ENCODE results near the gene RBSN. TPM values are rescaled to one million over a fixed set of nuclear protein-coding genes. Genes with fewer than 3 reads are reported as not detected.

The RBSN gene
- total and polyA plus RNA-seq, 4 donors = 12.9 to 39.2 (median 23.1) TPM

DNA sequence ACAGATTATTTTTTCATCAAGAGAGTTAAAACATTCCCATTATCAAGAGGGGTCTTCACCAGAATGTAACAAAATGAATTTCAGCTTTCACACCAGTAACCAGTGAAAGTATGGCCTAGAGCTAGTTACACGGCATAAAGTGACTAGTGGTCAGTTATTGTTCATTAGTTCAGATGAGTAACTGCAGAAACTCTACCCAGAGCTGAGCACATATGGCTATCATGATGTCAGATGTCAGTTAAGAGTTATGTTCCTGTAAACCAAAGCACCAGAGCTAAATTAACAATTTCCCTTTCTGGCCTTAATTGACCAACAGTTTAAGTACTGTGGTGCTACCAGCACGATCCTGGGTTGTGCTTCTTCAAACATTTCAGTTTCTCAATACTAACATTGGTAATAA is 27.2 kb downstream of the RBSN start:
- Histone ChIP-seq H3K9me3 (ENCODE audit: control insufficient read depth, low read length) (no peaks in the 10 kb centered on the region), H3K27ac (ENCODE audit: low read depth in 1 of 2, low read length in 2 of 2) (no peak overlapping the region), H3K4me1 (ENCODE audit: control insufficient read depth in 1 of 2, insufficient read depth in 2 of 2, low read length in 2 of 2) (no peaks in the 10 kb centered on the region), H3K27me3 (ENCODE audit: control insufficient read depth in 1 of 2, insufficient read depth in 2 of 2, low read length in 1 of 2) (no peaks in the 10 kb centered on the region), H3K36me3 (ENCODE audit: control insufficient read depth in 1 of 2, insufficient read depth in 2 of 2, low read length in 1 of 2) (peaks cover 4 to 11% of the 10 kb centered on the region in 2 donors), H3K4me3 (ENCODE audit: low read length in 2 of 2) (no peak overlapping the region)
- DNase-seq = no peak
- WGBS, 2 donors = 87 to 89% methylated on average over 2 of the region's 2 CpGs
- intact Hi-C loops (cut with DNase I) = no loop called here
- ATAC-seq (ENCODE audit: low FRiP score) = no peak

DNA sequence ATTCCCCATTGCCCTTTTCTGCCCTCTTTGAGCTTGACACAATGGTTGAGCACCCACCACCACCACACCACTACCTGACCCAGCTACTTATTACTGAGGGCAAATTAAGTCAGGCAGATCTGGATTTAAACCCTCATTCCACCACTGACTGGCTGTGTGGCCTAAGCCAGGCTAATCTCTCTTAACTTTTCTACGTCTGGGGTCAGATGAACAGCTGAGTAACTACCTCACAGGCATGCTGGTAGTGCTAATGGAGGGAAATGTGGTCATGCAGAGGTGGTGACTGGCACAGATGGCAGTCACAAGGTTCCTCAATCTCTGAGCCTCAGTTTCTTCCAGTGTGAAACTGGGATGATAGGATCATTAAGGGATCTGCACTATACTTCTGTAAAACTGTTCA is 29.5 kb downstream of the RBSN start:
- ATAC-seq (ENCODE audit: low FRiP score) (no peak), DNase-seq (no peak)
- Histone ChIP-seq H3K27me3 (ENCODE audit: control insufficient read depth in 1 of 2, insufficient read depth in 2 of 2, low read length in 1 of 2) (no peaks in the 10 kb centered on the region), H3K36me3 (ENCODE audit: control insufficient read depth in 1 of 2, insufficient read depth in 2 of 2, low read length in 1 of 2) (peaks cover 0 to 10% of the 10 kb centered on the region in 2 donors), H3K4me1 (ENCODE audit: control insufficient read depth in 1 of 2, insufficient read depth in 2 of 2, low read length in 2 of 2) (no peaks in the 10 kb centered on the region), H3K4me3 (ENCODE audit: low read length in 2 of 2) (no peak overlapping the region), H3K27ac (ENCODE audit: low read depth in 1 of 2, low read length in 2 of 2) (no peak overlapping the region), H3K9me3 (ENCODE audit: control insufficient read depth, low read length) (no peaks in the 10 kb centered on the region)
- WGBS, 2 donors = 85 to 89% methylated on average over 1 of the region's 1 CpG
- intact Hi-C loops (cut with DNase I) = no loop called here

- no peak overlapping the region for H3K27ac ChIP-seq (ENCODE audit: low read depth in 1 of 2, low read length in 2 of 2)
- no peaks in the 10 kb centered on the region for H3K36me3 ChIP-seq (ENCODE audit: control insufficient read depth in 1 of 2, insufficient read depth in 2 of 2, low read length in 1 of 2)
- H3K27me3 ChIP-seq (ENCODE audit: control insufficient read depth in 1 of 2, insufficient read depth in 2 of 2, low read length in 1 of 2) = no peaks in the 10 kb centered on the region
- 94 to 96% methylated on average over 3 of the region's 3 CpGs for WGBS, 2 donors
- no peak for DNase-seq
- H3K4me1 ChIP-seq (ENCODE audit: control insufficient read depth in 1 of 2, insufficient read depth in 2 of 2, low read length in 2 of 2) = peaks cover 0 to 4% of the 10 kb centered on the region in 2 donors
- no peak for ATAC-seq (ENCODE audit: low FRiP score)
- no peaks in the 10 kb centered on the region for H3K9me3 ChIP-seq (ENCODE audit: control insufficient read depth, low read length)
- intact Hi-C loops (cut with DNase I) = no loop called here
- no peak overlapping the region for H3K4me3 ChIP-seq (ENCODE audit: low read length in 2 of 2)
Measured at GRCh38 chr3:15066467-15066866, 32.5 kb downstream of the RBSN start.

DNA sequence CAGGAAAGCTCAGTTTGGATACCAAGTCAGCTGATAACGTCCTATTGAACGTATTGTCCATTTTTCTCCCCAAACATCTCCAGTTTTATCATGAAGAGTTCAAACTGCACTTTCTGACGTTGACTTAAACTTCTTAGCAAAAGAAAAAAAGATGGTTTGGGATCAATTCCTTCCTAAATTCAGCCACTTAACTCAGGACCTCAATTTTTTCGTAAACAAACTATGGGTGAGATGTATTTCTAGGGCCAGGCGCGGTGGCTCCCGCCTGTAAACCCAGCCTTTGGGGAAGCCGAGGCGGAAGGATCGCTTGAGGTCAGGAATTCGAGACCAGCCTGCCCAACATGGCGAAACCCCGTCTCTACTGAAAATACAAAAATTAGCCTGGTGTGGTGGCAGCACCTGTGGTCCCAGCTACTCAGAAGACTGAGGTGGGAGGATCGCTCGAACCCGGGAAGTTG is 33.4 kb downstream of the RBSN start:
- Histone ChIP-seq H3K27ac (ENCODE audit: low read depth in 1 of 2, low read length in 2 of 2) (no peak overlapping the region), H3K36me3 (ENCODE audit: control insufficient read depth in 1 of 2, insufficient read depth in 2 of 2, low read length in 1 of 2) (no peaks in the 10 kb centered on the region), H3K4me3 (ENCODE audit: low read length in 2 of 2) (peak overlapping the region; percentile 27 to 62), H3K27me3 (ENCODE audit: control insufficient read depth in 1 of 2, insufficient read depth in 2 of 2, low read length in 1 of 2) (no peaks in the 10 kb centered on the region), H3K9me3 (ENCODE audit: control insufficient read depth, low read length) (no peaks in the 10 kb centered on the region), H3K4me1 (ENCODE audit: control insufficient read depth in 1 of 2, insufficient read depth in 2 of 2, low read length in 2 of 2) (peaks cover 0 to 4% of the 10 kb centered on the region in 2 donors)
- 44 to 51% methylated on average over 16 of the region's 16 CpGs for WGBS, 2 donors
- no peak for DNase-seq
- ATAC-seq (ENCODE audit: low FRiP score) = no peak
- intact Hi-C loops (cut with DNase I) = no loop called here

DNA sequence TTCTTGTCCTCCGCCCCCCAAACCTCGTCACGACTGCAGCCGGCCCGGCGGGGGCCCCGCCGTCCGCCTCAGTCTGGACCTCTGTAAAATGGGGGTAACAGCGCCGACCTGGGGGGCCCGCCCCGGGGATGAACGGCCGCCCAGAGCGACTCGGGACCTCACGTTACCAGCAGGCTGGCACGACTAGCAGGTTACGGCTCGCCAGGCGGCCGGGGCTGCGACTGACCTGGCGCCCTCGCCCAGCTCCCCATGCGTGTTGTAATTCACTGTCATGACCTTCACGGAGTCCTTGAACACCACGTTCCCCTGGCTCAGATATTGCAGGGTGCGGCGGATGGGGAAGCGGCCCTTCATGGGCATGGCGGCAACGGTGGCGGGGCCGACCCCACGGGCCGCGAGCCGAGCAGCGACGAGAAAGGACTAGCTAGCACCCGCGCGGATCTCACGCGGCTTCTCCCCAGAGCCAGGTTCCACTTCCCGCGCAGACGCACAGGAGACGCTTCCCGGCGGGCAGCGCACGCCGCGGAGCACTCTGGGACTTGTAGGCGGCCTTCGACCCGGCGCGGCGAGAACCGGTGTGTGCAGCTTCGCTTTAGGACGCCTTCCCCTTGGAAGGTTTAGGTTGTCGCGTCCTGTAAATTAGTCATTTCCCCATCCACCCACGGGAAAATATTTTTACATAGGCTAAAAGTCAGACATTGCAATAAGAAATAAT is 34.0 kb downstream of the RBSN start, which contains the start of gene MRPS25:
TSS of gene MRPS25 (minus strand) at position 481 of the 715 bp plus-strand sequence. CDS start at position 360, 121 bp downstream.
- Histone ChIP-seq H3K36me3 (ENCODE audit: control insufficient read depth in 1 of 2, insufficient read depth in 2 of 2, low read length in 1 of 2) (no peaks in the 10 kb centered on the region), H3K27me3 (ENCODE audit: control insufficient read depth in 1 of 2, insufficient read depth in 2 of 2, low read length in 1 of 2) (no peaks in the 10 kb centered on the region), H3K9me3 (ENCODE audit: control insufficient read depth, low read length) (no peaks in the 10 kb centered on the region), H3K4me3 (ENCODE audit: low read length in 2 of 2) (peak within 1 kb of the TSS; percentile 44 to 62), H3K27ac (ENCODE audit: low read depth in 1 of 2, low read length in 2 of 2) (no peak within 1 kb of the TSS), H3K4me1 (ENCODE audit: control insufficient read depth in 1 of 2, insufficient read depth in 2 of 2, low read length in 2 of 2) (peaks cover 0 to 4% of the 10 kb centered on the region in 2 donors)
- intact Hi-C loops (cut with DNase I) = no loop called here
- 0% methylated on average over 68 to 69 of the region's 69 CpGs for WGBS, 2 donors
- ATAC-seq (ENCODE audit: low FRiP score) = peak; percentile 98
- peak; percentile 95 to 97 for DNase-seq

- H3K4me3 ChIP-seq (ENCODE audit: low read length in 2 of 2) = peak overlapping the region; percentile 44 to 62
- no peaks in the 10 kb centered on the region for H3K9me3 ChIP-seq (ENCODE audit: control insufficient read depth, low read length)
- no peaks in the 10 kb centered on the region for H3K36me3 ChIP-seq (ENCODE audit: control insufficient read depth in 1 of 2, insufficient read depth in 2 of 2, low read length in 1 of 2)
- H3K27ac ChIP-seq (ENCODE audit: low read depth in 1 of 2, low read length in 2 of 2) = no peak overlapping the region
- intact Hi-C loops (cut with DNase I) = no loop called here
- 0 to 1% methylated on average over 24 to 25 of the region's 25 CpGs for WGBS, 2 donors
- no peak for DNase-seq
- no peaks in the 10 kb centered on the region for H3K27me3 ChIP-seq (ENCODE audit: control insufficient read depth in 1 of 2, insufficient read depth in 2 of 2, low read length in 1 of 2)
- ATAC-seq (ENCODE audit: low FRiP score) = peak; percentile 59
- H3K4me1 ChIP-seq (ENCODE audit: control insufficient read depth in 1 of 2, insufficient read depth in 2 of 2, low read length in 2 of 2) = peaks cover 0 to 4% of the 10 kb centered on the region in 2 donors
Measured at GRCh38 chr3:15064299-15064834, 34.6 kb downstream of the RBSN start.

- no peak for DNase-seq
- no peaks in the 10 kb centered on the region for H3K9me3 ChIP-seq (ENCODE audit: control insufficient read depth, low read length)
Measured at GRCh38 chr3:15063656-15064286, 35.2 kb downstream of the RBSN start.

GRCh38 chr3:15063238-15063637 is 35.7 kb downstream of the RBSN start:
- no peak overlapping the region for H3K4me3 ChIP-seq (ENCODE audit: low read length in 2 of 2)
- no peak overlapping the region for H3K27ac ChIP-seq (ENCODE audit: low read depth in 1 of 2, low read length in 2 of 2)
- no peak for DNase-seq
- no peak for ATAC-seq (ENCODE audit: low FRiP score)
- H3K36me3 ChIP-seq (ENCODE audit: control insufficient read depth in 1 of 2, insufficient read depth in 2 of 2, low read length in 1 of 2) = peaks cover 2 to 5% of the 10 kb centered on the region in 2 donors
- intact Hi-C loops (cut with DNase I) = no loop called here
- 87 to 89% methylated on average over 4 of the region's 4 CpGs for WGBS, 2 donors
- H3K27me3 ChIP-seq (ENCODE audit: control insufficient read depth in 1 of 2, insufficient read depth in 2 of 2, low read length in 1 of 2) = no peaks in the 10 kb centered on the region
- peaks cover 0 to 4% of the 10 kb centered on the region in 2 donors for H3K4me1 ChIP-seq (ENCODE audit: control insufficient read depth in 1 of 2, insufficient read depth in 2 of 2, low read length in 2 of 2)
- no peaks in the 10 kb centered on the region for H3K9me3 ChIP-seq (ENCODE audit: control insufficient read depth, low read length)

More at GRCh38 chr3:15063656-15064286, 35.2 kb downstream of the RBSN start:
- H3K4me3 ChIP-seq (ENCODE audit: low read length in 2 of 2) = peak overlapping the region in 1 of 2 donors; percentile 62
- no peak for ATAC-seq (ENCODE audit: low FRiP score)
- no peaks in the 10 kb centered on the region for H3K27me3 ChIP-seq (ENCODE audit: control insufficient read depth in 1 of 2, insufficient read depth in 2 of 2, low read length in 1 of 2)
- no peak overlapping the region for H3K27ac ChIP-seq (ENCODE audit: low read depth in 1 of 2, low read length in 2 of 2)
- H3K36me3 ChIP-seq (ENCODE audit: control insufficient read depth in 1 of 2, insufficient read depth in 2 of 2, low read length in 1 of 2) = peaks cover 0 to 3% of the 10 kb centered on the region in 2 donors
- 86 to 88% methylated on average over 13 of the region's 13 CpGs for whole genome bisulfite sequencing, 2 donors
- peaks cover 0 to 4% of the 10 kb centered on the region in 2 donors for H3K4me1 ChIP-seq (ENCODE audit: control insufficient read depth in 1 of 2, insufficient read depth in 2 of 2, low read length in 2 of 2)
- intact Hi-C loops (cut with DNase I) = no loop called here

Data from aorta (tissue), 5 donors.